ENCODE results near the gene NBPF3.
"Not testable (repeated sequence)": the region's sequence is repeated elsewhere in the genome, so short reads cannot be mapped to it uniquely, and the experiment has no call there.

The NBPF3 gene

DNA sequence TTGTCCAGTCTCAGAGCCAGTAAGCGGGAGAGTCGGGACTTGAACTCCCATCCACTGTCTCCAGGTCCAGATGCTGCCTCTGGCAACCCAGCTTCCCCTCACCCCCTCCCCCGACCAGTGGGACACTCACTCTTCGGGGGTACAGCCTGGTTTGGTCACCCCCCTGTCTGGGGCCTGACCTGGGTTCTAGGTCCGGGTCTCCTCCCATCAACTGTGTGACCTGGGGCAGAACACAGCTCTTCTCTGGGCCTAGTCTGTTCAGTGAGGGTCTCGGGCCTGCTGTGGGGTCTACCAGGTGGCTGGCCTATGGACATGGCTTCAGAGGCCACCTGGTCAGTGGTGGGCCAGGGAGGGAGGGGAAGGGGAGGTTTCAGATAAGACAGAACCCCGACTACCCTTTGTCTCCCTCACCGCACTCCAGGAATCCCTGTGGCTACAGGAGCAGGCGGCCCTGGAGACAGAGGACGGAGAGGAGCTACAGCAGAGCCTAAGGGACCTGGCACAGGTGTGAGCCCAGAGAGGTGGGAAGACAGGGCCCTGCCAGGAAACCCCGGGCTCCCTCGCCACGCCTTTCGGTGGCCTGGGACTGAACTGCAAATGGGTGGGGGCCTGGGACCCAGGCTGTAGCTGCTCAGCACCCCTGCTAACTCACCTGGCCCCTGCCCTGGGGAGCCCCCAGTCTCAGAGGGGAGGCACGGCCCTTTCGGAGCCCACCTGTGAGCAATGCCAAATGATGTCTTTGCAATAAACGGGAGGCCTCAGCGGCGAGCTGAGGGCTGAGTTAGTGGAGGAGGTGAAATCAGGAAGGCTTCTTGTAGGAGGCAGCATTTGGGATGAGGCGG is 4.1 kb upstream of the NBPF3 start:
- no peak overlapping the region for H3K27ac ChIP-seq
- CTCF ChIA-PET, result no interaction called here
- POLR2A ChIA-PET (ENCODE audit: low non-redundant PET), result no interaction called here
- DNase-seq (ENCODE audit: low spot score), result no peak
- TF ChIP-seq, protein P1, sequence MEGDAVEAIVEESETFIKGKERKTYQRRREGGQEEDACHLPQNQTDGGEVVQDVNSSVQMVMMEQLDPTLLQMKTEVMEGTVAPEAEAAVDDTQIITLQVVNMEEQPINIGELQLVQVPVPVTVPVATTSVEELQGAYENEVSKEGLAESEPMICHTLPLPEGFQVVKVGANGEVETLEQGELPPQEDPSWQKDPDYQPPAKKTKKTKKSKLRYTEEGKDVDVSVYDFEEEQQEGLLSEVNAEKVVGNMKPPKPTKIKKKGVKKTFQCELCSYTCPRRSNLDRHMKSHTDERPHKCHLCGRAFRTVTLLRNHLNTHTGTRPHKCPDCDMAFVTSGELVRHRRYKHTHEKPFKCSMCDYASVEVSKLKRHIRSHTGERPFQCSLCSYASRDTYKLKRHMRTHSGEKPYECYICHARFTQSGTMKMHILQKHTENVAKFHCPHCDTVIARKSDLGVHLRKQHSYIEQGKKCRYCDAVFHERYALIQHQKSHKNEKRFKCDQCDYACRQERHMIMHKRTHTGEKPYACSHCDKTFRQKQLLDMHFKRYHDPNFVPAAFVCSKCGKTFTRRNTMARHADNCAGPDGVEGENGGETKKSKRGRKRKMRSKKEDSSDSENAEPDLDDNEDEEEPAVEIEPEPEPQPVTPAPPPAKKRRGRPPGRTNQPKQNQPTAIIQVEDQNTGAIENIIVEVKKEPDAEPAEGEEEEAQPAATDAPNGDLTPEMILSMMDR (conservative IDR thresholded peaks at IDR 0.05; ENCODE audit: low read depth), result no peak

DNA sequence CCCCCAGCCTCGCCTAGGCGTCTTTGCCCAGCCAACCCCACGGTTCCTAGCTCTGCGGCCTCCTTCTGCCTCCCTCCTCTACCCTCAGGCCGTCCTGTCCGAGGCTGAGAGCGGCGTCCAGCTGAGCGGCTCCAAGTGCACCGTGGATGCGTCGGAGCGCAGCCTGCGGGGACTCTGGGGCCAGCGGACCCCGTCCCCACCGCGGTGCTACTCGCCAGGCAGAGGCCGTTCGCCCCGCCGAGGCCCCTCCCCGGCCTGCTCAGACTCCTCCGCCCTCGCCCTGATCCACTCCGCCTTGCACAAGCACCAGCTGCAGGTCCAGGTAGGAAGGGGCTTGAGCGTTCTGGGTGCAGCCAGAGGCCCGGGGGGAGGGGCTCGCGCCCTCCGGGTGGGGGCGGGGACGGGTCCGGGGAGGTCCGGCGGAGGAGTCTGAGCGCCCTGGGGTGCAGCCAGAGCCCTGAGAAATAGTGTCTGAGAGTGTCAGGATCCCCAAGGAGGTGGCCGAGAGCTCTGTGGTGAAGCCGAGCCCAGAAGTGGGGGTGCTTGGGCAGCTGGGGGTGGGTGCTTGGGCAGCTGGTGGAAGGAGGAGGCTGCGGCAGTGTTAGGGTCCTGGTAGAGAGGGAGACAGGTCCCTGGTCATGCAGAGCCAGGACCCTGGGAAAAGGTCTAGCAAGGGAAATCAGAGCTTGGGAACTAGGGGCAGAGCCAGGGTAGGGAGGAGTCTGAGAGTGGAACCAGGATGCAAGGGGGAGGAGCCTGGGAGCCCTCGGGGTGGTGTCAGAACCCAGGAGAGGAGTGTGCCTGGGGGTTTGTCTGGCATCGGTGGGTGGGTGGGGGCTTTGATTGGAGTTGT is 3.2 kb upstream of the NBPF3 start:
- no peak for DNase-seq (ENCODE audit: low spot score)
- ChIA-PET CTCF (interaction anchor here (0.7 kb wide), 1 partner anchor 37 kb away, joined by 4 read pairs; no protein-coding TSS in a partner anchor), POLR2A (ENCODE audit: low non-redundant PET) (no interaction called here)
- H3K27ac ChIP-seq, result no peak overlapping the region
- TF ChIP-seq, protein P1 (conservative IDR thresholded peaks at IDR 0.05; ENCODE audit: low read depth), result no peak

DNA sequence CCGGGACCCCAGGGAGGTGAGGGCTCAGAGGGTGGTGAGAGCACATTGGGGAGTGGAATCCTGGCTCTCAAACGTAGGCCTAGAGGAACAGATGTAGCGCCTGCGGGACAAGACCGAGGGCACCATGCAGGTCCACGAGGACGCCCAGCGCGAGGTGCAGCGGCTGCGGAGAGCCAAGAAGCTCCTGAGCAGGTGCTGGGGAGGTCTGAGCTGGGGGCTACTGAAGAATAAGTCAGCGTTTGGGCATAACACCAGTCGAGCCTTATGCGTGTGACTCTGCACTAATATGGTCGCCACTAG is 2.6 kb upstream of the NBPF3 start:
- H3K27ac ChIP-seq, result no peak overlapping the region
- ChIA-PET CTCF (no interaction called here), POLR2A (ENCODE audit: low non-redundant PET) (no interaction called here)
- DNase-seq (ENCODE audit: low spot score), result no peak
- TF ChIP-seq, protein P1 (conservative IDR thresholded peaks at IDR 0.05; ENCODE audit: low read depth), result no peak

DNA sequence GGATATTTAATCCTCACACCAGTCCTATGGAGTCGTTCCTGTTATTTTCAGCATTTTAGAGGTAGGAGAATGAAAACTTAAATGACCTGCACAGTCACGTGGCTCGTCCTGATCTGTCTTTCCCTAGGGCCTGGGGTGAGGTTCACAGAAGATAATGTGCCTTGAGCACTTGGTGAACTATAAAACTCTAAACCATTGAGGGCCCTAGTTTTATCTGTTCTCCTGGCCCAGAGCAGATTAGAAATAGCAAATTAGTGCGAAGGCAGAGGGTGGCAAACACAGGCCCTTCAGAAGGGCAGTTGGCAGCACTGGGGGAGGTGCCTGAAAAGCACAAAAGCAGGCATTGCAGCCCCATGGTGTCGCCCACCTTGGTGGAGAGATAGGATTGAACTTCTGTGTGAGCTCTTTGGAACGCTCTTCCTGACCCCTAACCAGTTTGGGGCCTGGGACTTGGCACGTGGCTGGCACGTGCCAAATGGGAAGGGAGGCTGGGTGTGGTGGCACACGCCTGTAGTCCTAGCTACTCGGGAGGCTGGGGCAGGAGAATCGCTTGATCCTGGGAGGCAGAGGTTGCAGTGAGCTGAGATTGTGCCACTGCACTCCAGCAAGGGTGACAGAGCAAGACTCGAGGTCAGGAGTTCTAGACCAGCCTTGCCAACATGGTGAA is 1.2 kb upstream of the NBPF3 start:
- POLR2A ChIA-PET (ENCODE audit: low non-redundant PET); DNase-seq (ENCODE audit: low spot score); H3K27ac ChIP-seq: not testable (repeated sequence)
- CTCF ChIA-PET, result interaction anchor here (0.6 kb wide), 1 partner anchor 869 kb away, joined by 3 read pairs; no protein-coding TSS in a partner anchor

DNA sequence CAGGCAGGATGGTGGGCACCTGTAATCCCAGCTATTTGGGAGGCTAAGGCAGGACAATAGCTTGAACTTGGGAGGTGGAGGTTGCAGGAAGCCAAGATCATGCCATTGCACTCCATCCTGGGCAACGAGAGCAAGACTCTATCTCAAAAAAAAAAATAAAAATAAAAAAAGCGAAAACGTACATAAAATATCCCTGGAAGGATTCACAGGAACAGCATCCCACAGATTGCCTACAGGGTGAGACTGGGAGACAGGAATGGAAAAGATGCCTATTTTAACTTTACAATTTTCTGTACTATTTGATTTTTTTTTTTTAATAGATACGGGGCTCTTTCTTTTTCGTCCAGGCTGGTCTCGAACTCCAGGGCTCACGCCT is 604 bp upstream of the NBPF3 start:
- TF ChIP-seq, protein P1 (conservative IDR thresholded peaks at IDR 0.05; ENCODE audit: low read depth), result no peak
- ChIA-PET CTCF (interaction anchor here (0.6 kb wide), 1 partner anchor 870 kb away, joined by 3 read pairs; no protein-coding TSS in a partner anchor), POLR2A (ENCODE audit: low non-redundant PET) (no interaction called here)
- no peak overlapping the region for H3K27ac ChIP-seq
- DNase-seq (ENCODE audit: low spot score), result no peak

DNA sequence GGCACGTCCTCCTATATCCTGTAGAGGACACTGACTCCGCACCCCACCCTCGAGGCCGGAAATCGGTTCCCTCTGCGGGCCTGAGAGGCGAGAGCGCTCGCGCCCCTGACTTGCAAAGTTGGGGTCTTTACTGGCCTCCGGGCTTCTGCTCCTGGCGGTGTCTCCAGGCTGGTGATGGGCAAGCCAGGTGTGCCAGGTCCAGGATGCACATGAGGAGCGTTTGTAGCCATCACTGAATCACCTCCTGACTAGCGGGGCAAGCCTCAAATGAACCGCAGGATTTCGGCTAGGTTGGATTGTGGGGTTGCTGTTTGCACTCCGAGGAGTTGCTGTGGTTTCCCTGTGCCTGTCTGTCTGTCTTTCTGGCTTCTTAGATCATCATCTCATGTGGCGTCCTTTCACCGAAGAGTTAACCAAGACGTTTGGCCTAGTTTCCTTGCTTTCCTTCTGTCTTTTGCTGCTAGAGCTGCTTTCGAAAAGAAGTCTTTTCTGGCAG is 741 bp downstream of the NBPF3 start:
- DNase-seq (ENCODE audit: low spot score); POLR2A ChIA-PET (ENCODE audit: low non-redundant PET): not testable (repeated sequence)
- CTCF ChIA-PET, result interaction anchor here (0.7 kb wide), 1 partner anchor 68 kb away, joined by 3 read pairs; no protein-coding TSS in a partner anchor

DNA sequence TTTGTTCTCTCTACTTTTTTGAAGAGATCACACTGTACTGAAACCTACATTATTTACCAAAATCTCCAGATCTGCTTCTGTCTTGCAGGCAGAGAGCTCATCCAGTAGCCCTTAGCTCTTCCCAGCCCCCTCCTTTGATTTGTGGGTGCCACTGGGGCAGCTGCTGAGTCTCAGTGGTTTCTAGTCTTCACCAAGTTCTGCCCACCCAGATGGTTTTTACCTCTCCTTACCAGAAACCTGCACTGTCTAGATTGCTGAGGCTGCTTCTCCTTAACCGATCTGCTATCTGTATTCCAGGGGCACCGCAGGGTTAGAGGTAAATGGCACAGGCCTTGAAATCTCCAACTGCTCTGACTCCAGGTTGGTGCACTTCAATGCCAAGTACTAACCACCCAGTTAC is 6.7 kb downstream of the NBPF3 start:
- CTCF ChIA-PET, result not testable (repeated sequence)

More for the DNA sequence above, 741 bp downstream of the NBPF3 start:
- not testable (repeated sequence) for H3K27ac ChIP-seq

More for the DNA sequence above, 6.7 kb downstream of the NBPF3 start:
- H3K27ac ChIP-seq; DNase-seq (ENCODE audit: low spot score); POLR2A ChIA-PET (ENCODE audit: low non-redundant PET): not testable (repeated sequence)
